K562 (cell line): ENCODE measurements around the gene DCAF7. TPM values are rescaled to one million over a fixed set of nuclear protein-coding genes. Genes with fewer than 3 reads are reported as not detected.

Experiments
- ADNP ChIP-seq: fragments of 200-800 bp; sonication (Bioruptor generic); IDR thresholded peaks from 2 replicates; pipeline ENCODE4 v1.6.1; 2016; ENCODE audit warnings: missing genetic modification characterization, missing compliant biosample characterization
- CBX5 ChIP-seq: IDR thresholded peaks from 2 replicates; pipeline ENCODE4 v1.6.1; 2014; ENCODE audit warnings: low read depth, borderline replicate concordance
- CCNT2 ChIP-seq: IDR thresholded peaks from 2 replicates; pipeline ENCODE4 v1.6.1; 2011; ENCODE audit warnings: borderline replicate concordance, low read depth, mild to moderate bottlenecking, moderate library complexity, mixed read lengths, low read length; ENCODE audit not compliant: insufficient read length; ENCODE audit errors: extremely low read depth
- FOSL1 ChIP-seq: fragments of 200-800 bp; sonication (Bioruptor generic); conservative IDR thresholded peaks from 2 replicates; pipeline ENCODE4 v1.6.1; 2016; ENCODE audit warnings: missing genetic modification characterization, missing compliant biosample characterization
- GTF2B ChIP-seq: IDR thresholded peaks from 2 replicates; pipeline ENCODE4 v1.6.1; 2011; ENCODE audit not compliant: insufficient read length; ENCODE audit errors: extremely low read depth
- IFI16 ChIP-seq: fragments of 250-450 bp; sonication (Bioruptor Pico); IDR thresholded peaks from 2 replicates; pipeline ENCODE4 v2.1.2; 2022; ENCODE audit warnings: mild to moderate bottlenecking, inconsistent platforms
- KHSRP ChIP-seq: fragments of 450-650 bp; IDR thresholded peaks from 2 replicates; pipeline ENCODE4 v1.6.1; 2017
- NCOA1 ChIP-seq: fragments of 450-650 bp; IDR thresholded peaks from 2 replicates; pipeline ENCODE4 v1.6.1; 2016; ENCODE audit warnings: low read depth
- NFE2L1 ChIP-seq: fragments of 450-650 bp; IDR thresholded peaks from 2 replicates; pipeline ENCODE4 v1.6.1; 2016; ENCODE audit warnings: missing genetic modification characterization, low read depth, mild to moderate bottlenecking, missing compliant biosample characterization, moderate library complexity, borderline replicate concordance
- OTX1 ChIP-seq: fragments of 450-650 bp; formaldehyde crosslinking; IDR thresholded peaks from 2 replicates; pipeline ENCODE4 v1.4.0; 2022; ENCODE audit warnings: mild to moderate bottlenecking
- POLR2G ChIP-seq: fragments of 200-400 bp; formaldehyde crosslinking; IDR thresholded peaks from 2 replicates; pipeline ENCODE4 v1.6.1; 2017; ENCODE audit warnings: low read depth, mild to moderate bottlenecking, antibody characterized with exemption, low read length, moderate library complexity
- RBM34 ChIP-seq: fragments of 200-400 bp; formaldehyde crosslinking; IDR thresholded peaks from 2 replicates; pipeline ENCODE4 v1.6.1; 2018; ENCODE audit warnings: low read length, borderline replicate concordance; ENCODE audit not compliant: insufficient read depth
- SUPT5H ChIP-seq: fragments of 450-650 bp; IDR thresholded peaks from 2 replicates; pipeline ENCODE4 v1.6.1; 2016
- THRAP3 ChIP-seq: fragments of 450-650 bp; IDR thresholded peaks from 2 replicates; pipeline ENCODE4 v1.6.1; 2016; ENCODE audit warnings: mild to moderate bottlenecking, inconsistent platforms, borderline replicate concordance
- ZNF408 ChIP-seq: fragments of 250-450 bp; sonication (Bioruptor Pico); IDR thresholded peaks from 2 replicates; pipeline ENCODE4 v1.4.0; 2020; ENCODE audit warnings: low read depth, mild to moderate bottlenecking, moderate library complexity
- polyA plus RNA-seq, 8 experiments: library from polyadenylated mRNA; depleted of rRNA in 4 of 8; stranded (reverse) in 5 of 8; unstranded in 3 of 8; fragments of >200 nt; fragmentation: Nextera tagmentation in 2 of 8; fragmentation: Illumina TruSeq in 1 of 8; extraction: Ambion mirVana in 2 of 8; extraction: Trizol in 1 of 8; gene quantifications; 2 replicates each; pipeline versions ENCODE4 v1.2.1 to v1.2.3, GENCODE V29; 2011 to 2014; ENCODE audit warnings: inconsistent platforms in 1 of 8, missing spikeins in 1 of 8
- total RNA-seq, 7 experiments: library from RNA; depleted of rRNA in 6 of 7; stranded (reverse); fragments of >200 nt in 6 of 7; fragmentation: Illumina TruSeq in 2 of 7; extraction: Trizol in 2 of 7; gene quantifications; 2 replicates each; pipeline versions ENCODE4 v1.2.1 to v1.2.3, GENCODE V29; 2011 to 2021; ENCODE audit warnings: low replicate concordance in 1 of 7
- TF ChIP-seq, protein P1 (sequence below), 2 experiments: IDR thresholded peaks in 1 of 2; conservative IDR thresholded peaks in 1 of 2; 2 replicates each; pipeline ENCODE4 v1.6.1; 2016; ENCODE audit warnings: low read depth in 2 of 2, mild to moderate bottlenecking in 1 of 2, missing compliant biosample characterization in 1 of 2, missing genetic modification characterization in 1 of 2, moderate library complexity in 1 of 2
- TF ChIP-seq, protein P2 (sequence below): fragments of 150-350 bp; IDR thresholded peaks from 2 replicates; pipeline ENCODE4 v1.6.1; 2014; ENCODE audit warnings: low read depth, mild to moderate bottlenecking, low read length, borderline replicate concordance

DCAF7 gene
- total and polyA plus RNA-seq, 9 of the 15 experiments (the other 6 are each of a cell fraction or from before 2014, with no cell fraction given): 30.8 to 123 (median 40.2) TPM

- TF ChIP-seq FOSL1 (tag): peak; percentile 66; the same call in 1 of the 2 replicates
- peak; percentile 98 for TF ChIP-seq NCOA1
- no peak for TF ChIP-seq GTF2B
- no peak for TF ChIP-seq IFI16 (CRISPR knock-in tag)
- TF ChIP-seq KHSRP: no peak
- no peak for TF ChIP-seq THRAP3
- TF ChIP-seq, protein P1, sequence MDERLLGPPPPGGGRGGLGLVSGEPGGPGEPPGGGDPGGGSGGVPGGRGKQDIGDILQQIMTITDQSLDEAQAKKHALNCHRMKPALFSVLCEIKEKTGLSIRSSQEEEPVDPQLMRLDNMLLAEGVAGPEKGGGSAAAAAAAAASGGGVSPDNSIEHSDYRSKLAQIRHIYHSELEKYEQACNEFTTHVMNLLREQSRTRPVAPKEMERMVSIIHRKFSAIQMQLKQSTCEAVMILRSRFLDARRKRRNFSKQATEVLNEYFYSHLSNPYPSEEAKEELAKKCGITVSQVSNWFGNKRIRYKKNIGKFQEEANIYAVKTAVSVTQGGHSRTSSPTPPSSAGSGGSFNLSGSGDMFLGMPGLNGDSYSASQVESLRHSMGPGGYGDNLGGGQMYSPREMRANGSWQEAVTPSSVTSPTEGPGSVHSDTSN (CRISPR knock-in tag; IDR thresholded peaks at IDR 0.05; ENCODE audit: low read depth): no peak
- TF ChIP-seq, protein P1 (tag; conservative IDR thresholded peaks at IDR 0.05; ENCODE audit: low read depth): no peak
- TF ChIP-seq, protein P2, sequence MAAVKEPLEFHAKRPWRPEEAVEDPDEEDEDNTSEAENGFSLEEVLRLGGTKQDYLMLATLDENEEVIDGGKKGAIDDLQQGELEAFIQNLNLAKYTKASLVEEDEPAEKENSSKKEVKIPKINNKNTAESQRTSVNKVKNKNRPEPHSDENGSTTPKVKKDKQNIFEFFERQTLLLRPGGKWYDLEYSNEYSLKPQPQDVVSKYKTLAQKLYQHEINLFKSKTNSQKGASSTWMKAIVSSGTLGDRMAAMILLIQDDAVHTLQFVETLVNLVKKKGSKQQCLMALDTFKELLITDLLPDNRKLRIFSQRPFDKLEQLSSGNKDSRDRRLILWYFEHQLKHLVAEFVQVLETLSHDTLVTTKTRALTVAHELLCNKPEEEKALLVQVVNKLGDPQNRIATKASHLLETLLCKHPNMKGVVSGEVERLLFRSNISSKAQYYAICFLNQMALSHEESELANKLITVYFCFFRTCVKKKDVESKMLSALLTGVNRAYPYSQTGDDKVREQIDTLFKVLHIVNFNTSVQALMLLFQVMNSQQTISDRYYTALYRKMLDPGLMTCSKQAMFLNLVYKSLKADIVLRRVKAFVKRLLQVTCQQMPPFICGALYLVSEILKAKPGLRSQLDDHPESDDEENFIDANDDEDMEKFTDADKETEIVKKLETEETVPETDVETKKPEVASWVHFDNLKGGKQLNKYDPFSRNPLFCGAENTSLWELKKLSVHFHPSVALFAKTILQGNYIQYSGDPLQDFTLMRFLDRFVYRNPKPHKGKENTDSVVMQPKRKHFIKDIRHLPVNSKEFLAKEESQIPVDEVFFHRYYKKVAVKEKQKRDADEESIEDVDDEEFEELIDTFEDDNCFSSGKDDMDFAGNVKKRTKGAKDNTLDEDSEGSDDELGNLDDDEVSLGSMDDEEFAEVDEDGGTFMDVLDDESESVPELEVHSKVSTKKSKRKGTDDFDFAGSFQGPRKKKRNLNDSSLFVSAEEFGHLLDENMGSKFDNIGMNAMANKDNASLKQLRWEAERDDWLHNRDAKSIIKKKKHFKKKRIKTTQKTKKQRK: no peak; the same call in 1 of the 2 replicates
- peak; percentile 79 for TF ChIP-seq SUPT5H
- no peak for TF ChIP-seq ZNF408
- no peak for TF ChIP-seq ADNP
- TF ChIP-seq POLR2G: peak; percentile 92
- no peak for TF ChIP-seq NFE2L1 (tag)
- 0 out of 2 replicates have a peak, but pooled peaks have one; percentile 48 for TF ChIP-seq CBX5
- TF ChIP-seq OTX1: peak; percentile 85; the same call in 1 of the 2 replicates
- TF ChIP-seq RBM34: no peak
- TF ChIP-seq CCNT2: peak; percentile 5
Observed at GRCh38 chr17:63600569-63601438, 50.5 kb downstream of the DCAF7 start, which contains the start of gene TACO1 (continued).
